Hepatocyte (in vitro differentiated cells): ENCODE measurements around the gene CALD1.

ENCODE experiments used
- EZH2 ChIP-seq: fragments of 200-600 bp; sonication (generic); IDR thresholded peaks from 2 replicates; pipeline ENCODE4 v1.6.1; 2016; ENCODE audit warnings: antibody characterized with exemption, mild to moderate bottlenecking, borderline replicate concordance
- EZH2phosphoT487 ChIP-seq: fragments of 200-600 bp; sonication (generic); IDR thresholded peaks from one replicate; pipeline ENCODE4 v1.6.1; 2018; ENCODE audit warnings: antibody characterized with exemption, mild to moderate bottlenecking, low read depth, moderate library complexity; ENCODE audit not compliant: unreplicated experiment, severe bottlenecking
- TF ChIP-seq, protein P1 (sequence below): fragments of 200-600 bp; sonication (generic); IDR thresholded peaks from 2 replicates; pipeline ENCODE4 v1.5.1; 2016; ENCODE audit warnings: antibody characterized with exemption, mild to moderate bottlenecking; ENCODE audit not compliant: poor library complexity

DNA sequence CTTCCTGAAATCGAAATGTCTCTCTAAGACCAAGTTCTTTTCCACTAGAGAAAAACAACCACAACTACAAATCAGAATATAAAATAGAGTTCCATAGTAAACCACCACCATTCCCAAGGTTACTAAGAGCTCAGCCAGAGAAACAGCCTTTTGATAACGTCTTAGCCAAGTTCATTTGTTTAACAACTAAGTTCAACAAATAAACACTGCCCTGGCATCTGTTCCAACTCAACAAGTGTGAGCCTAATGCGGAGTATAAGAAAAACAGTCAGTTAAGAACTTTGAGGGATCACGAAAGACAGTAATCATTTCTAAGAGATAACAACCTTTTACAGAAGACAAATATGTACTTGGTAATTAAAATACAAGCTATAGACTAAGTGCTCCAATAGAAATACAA lies 77.3 kb downstream of the CALD1 start:
- TF ChIP-seq, protein P1, sequence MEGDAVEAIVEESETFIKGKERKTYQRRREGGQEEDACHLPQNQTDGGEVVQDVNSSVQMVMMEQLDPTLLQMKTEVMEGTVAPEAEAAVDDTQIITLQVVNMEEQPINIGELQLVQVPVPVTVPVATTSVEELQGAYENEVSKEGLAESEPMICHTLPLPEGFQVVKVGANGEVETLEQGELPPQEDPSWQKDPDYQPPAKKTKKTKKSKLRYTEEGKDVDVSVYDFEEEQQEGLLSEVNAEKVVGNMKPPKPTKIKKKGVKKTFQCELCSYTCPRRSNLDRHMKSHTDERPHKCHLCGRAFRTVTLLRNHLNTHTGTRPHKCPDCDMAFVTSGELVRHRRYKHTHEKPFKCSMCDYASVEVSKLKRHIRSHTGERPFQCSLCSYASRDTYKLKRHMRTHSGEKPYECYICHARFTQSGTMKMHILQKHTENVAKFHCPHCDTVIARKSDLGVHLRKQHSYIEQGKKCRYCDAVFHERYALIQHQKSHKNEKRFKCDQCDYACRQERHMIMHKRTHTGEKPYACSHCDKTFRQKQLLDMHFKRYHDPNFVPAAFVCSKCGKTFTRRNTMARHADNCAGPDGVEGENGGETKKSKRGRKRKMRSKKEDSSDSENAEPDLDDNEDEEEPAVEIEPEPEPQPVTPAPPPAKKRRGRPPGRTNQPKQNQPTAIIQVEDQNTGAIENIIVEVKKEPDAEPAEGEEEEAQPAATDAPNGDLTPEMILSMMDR, result no peak
- no peak for TF ChIP-seq EZH2phosphoT487
- no peak for TF ChIP-seq EZH2
